GM12873 (cell line): ENCODE measurements around the gene KIF1A.

ENCODE experiments used
- TF ChIP-seq, protein P1 (sequence below): IDR thresholded peaks from 2 replicates; pipeline ENCODE4 v1.5.1; 2012; ENCODE audit warnings: low read depth, mild to moderate bottlenecking, moderate library complexity, low read length, control low read depth; ENCODE audit not compliant: insufficient read depth; ENCODE audit errors: missing control alignments

The KIF1A gene

DNA sequence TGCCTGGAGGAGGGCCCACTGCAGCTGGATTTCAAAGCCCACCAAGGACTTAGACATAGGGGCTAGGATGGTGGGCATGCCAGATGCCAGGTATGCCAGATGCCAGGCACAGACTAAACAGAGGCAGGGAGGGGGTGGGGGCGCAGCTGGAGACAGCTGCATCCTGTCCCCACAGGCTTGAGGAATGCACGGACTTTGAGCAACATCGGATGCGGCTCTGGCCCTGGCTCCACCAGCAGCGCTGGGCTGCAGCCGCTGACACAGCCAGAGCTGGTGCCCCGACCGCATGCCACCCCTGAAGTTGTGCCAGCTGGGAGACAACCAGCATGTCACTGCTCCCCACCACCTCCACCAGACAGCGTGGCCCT, 88.9 kb downstream of the KIF1A start:
- TF ChIP-seq, protein P1, sequence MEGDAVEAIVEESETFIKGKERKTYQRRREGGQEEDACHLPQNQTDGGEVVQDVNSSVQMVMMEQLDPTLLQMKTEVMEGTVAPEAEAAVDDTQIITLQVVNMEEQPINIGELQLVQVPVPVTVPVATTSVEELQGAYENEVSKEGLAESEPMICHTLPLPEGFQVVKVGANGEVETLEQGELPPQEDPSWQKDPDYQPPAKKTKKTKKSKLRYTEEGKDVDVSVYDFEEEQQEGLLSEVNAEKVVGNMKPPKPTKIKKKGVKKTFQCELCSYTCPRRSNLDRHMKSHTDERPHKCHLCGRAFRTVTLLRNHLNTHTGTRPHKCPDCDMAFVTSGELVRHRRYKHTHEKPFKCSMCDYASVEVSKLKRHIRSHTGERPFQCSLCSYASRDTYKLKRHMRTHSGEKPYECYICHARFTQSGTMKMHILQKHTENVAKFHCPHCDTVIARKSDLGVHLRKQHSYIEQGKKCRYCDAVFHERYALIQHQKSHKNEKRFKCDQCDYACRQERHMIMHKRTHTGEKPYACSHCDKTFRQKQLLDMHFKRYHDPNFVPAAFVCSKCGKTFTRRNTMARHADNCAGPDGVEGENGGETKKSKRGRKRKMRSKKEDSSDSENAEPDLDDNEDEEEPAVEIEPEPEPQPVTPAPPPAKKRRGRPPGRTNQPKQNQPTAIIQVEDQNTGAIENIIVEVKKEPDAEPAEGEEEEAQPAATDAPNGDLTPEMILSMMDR = no peak

DNA sequence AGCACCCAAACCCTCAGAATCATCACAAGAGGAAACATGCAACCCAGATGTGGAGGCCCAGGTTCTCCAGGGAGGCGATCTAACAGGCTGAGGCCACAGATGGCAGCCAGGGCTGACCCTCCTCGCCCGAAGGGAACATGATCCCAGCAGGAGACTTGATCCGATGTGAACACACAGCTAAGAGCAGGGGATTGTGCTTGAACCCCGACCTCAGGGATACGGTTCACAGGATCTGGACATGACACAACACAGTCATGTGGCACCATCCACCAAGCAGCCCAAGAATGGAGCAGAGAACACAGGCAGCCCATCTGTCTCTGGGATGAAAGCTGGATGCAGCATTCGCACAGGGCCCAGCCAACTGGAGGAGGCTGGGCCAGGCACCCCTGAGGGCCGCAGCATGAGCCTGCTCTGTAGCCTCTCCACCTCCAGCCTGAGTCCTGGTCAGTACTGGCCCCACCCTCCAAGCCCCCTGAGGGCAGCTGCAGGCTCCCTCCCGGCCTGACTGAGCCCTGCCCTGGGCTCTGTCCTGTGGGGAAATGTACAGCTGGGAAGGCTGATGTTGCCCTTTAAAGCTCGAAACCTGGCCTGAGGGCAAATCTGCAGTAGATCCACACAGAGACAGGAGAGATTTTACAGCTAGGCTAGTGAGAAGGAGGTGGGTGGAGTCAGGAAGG, 89.4 kb downstream of the KIF1A start:
- TF ChIP-seq, protein P1 = no peak

DNA sequence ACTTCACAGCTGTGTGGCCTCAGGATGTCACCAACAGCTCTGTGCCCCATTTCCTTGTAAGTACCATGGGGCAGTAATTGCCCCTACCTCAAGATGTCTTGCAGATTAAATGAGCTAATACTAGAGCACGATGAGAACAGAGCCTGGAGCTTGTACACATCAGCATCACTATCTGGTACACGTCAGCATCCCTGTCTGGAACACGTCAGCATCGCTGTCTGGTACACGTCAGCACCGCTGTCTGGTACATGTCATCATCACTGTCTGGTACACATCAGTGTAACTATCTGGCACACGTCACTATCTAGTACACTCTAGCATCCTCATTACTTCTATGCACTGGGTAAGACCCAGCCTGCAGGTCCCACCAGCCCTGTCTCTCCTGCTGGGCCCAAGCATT, 91.2 kb downstream of the KIF1A start:
- TF ChIP-seq, protein P1 = no peak

DNA sequence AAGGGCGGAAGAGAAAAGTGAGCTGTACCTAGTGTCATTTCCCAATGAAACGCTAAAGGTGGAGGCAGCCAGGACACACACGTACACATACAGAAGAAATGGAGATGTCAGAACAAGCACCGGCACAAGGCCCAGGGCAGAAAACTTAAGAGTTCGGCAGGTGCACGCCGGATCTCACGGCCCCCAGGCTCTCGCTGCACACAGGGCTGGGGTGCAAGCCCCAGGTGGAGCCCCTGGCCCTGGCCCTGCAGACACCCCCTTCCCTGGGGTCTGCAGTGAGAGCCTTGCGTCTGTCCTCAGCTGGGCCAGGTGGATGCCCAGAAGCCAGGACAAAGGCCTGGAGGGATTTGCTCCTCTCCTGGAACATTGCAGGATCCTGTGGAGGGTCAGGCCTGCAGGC, 91.7 kb downstream of the KIF1A start:
- TF ChIP-seq, protein P1 = no peak

DNA sequence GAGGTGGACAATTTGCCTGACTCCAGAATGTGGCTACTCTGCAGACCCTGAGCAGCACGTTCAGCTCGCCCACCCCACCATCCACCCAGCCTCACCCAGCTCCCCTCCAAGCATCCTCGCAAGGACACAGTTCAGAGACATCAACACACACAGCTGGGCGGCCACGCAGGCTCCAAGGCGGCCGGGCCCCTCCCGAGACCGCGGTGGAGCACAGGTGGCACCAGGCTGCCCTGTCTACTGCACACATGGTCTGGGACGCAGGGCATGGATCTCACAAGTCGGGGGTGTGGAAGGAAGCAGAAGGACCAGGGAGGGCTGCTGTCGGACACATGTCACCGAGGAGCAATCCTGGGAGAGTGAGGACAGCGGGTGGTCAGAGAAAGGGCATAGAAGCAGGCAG, 92.1 kb downstream of the KIF1A start:
- TF ChIP-seq, protein P1 = no peak

DNA sequence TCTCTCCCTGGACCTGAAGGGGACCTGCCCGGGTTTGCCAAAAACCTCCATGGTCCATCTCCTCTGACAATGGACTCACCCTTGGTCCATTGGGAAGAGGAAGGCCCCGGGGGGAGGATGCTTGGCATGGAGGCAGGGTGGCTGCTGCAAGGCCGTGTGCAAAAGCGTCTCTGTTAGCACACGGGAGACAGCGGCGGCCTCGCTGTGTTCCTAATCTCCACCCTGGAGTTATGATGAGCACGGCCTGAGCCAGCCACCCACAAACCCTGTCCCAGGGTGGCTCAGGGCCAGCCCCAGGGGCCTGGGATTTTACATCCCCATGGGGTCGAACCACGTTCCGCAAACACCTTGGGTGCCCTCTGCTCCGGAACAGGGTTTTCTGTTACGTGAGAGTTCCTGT, 92.6 kb downstream of the KIF1A start:
- TF ChIP-seq, protein P1 = no peak

DNA sequence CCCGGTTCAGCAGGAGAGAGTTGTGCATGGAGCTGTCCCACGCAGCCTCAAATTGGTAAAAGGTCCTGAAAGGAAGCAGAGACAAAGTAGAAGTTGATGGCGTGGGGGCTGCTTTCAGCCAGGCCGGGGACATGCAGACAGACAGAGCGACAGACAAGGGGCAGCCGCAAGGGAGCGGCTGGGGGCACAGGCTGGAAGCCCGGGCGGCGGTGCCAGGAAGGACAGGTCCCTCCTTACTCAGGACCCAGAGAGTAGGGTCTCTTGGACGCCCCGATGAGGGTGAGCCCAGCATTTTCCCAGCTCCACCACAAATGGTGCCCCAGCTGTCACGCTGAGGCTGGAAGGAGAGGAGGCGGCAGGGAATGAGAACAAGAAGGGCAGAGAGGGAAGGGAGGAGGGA, 93.1 kb downstream of the KIF1A start:
- TF ChIP-seq, protein P1 = no peak
